ENCODE data around the gene LAS1L.
"Not testable (repeated sequence)": the region's sequence is repeated elsewhere in the genome, so short reads cannot be mapped to it uniquely, and the experiment has no call there.

LAS1L gene

GRCh38 chrX:65488495-65488894, 46.1 kb downstream of the LAS1L start:
- Histone ChIP-seq H3K27me3 (ENCODE audit: control insufficient read depth, low read length) (no peaks in the 10 kb centered on the region), H3F3A (ENCODE audit: control insufficient read depth, insufficient read depth) (no peaks in the 10 kb centered on the region), H3K9me3 (ENCODE audit: control insufficient read depth, insufficient read depth, low read length) (no peaks in the 10 kb centered on the region), H4K20me1 (ENCODE audit: control insufficient read depth, insufficient read depth, low read depth, low read length) (no peaks in the 10 kb centered on the region), H3K27ac (ENCODE audit: low read depth, low read length) (no peak overlapping the region), H3K4me2 (ENCODE audit: low read length) (no peak overlapping the region), H3K4me3 (ENCODE audit: low read length) (no peak overlapping the region), H3K36me3 (ENCODE audit: control insufficient read depth, low read length) (no peaks in the 10 kb centered on the region), H3K79me2 (ENCODE audit: control insufficient read depth, low read length) (no peaks in the 10 kb centered on the region), H3K9me2 (replicated peaks; ENCODE audit: control insufficient read depth, low read length) (no peaks in the 10 kb centered on the region), H3K4me1 (ENCODE audit: control insufficient read depth, low read length) (no peaks in the 10 kb centered on the region)
- TF ChIP-seq EZH2phosphoT487 (IDR thresholded peaks at IDR 0.05; ENCODE audit: borderline replicate concordance, low read length) (no peak), CTCF (IDR thresholded peaks at IDR 0.05; ENCODE audit: low read depth, low read length, poor library complexity, severe bottlenecking) (no peak)

GRCh38 chrX:65480960-65481359, 53.6 kb downstream of the LAS1L start:
- no peak overlapping the region for H3K27ac ChIP-seq (ENCODE audit: low read depth, low read length)
- no peaks in the 10 kb centered on the region for H3K79me2 ChIP-seq (ENCODE audit: control insufficient read depth, low read length)
- H3K9me2 ChIP-seq (replicated peaks; ENCODE audit: control insufficient read depth, low read length): no peaks in the 10 kb centered on the region
- H3K9me3 ChIP-seq (ENCODE audit: control insufficient read depth, insufficient read depth, low read length): no peaks in the 10 kb centered on the region
- H3K4me3 ChIP-seq (ENCODE audit: low read length): no peak overlapping the region
- TF ChIP-seq EZH2phosphoT487 (IDR thresholded peaks at IDR 0.05; ENCODE audit: borderline replicate concordance, low read length) (no peak), CTCF (IDR thresholded peaks at IDR 0.05; ENCODE audit: low read depth, low read length, poor library complexity, severe bottlenecking) (no peak)
- no peaks in the 10 kb centered on the region for H3K36me3 ChIP-seq (ENCODE audit: control insufficient read depth, low read length)
- no peaks in the 10 kb centered on the region for H3K4me1 ChIP-seq (ENCODE audit: control insufficient read depth, low read length)
- no peaks in the 10 kb centered on the region for H4K20me1 ChIP-seq (ENCODE audit: control insufficient read depth, insufficient read depth, low read depth, low read length)
- no peaks in the 10 kb centered on the region for H3K27me3 ChIP-seq (ENCODE audit: control insufficient read depth, low read length)
- no peaks in the 10 kb centered on the region for H3F3A ChIP-seq (ENCODE audit: control insufficient read depth, insufficient read depth)
- no peak overlapping the region for H3K4me2 ChIP-seq (ENCODE audit: low read length)

- H3K27ac ChIP-seq (ENCODE audit: low read depth, low read length); H3K4me3 ChIP-seq (ENCODE audit: low read length); H3F3A ChIP-seq (ENCODE audit: control insufficient read depth, insufficient read depth); H3K9me2 ChIP-seq (replicated peaks; ENCODE audit: control insufficient read depth, low read length); H3K9me3 ChIP-seq (ENCODE audit: control insufficient read depth, insufficient read depth, low read length); H3K4me2 ChIP-seq (ENCODE audit: low read length); H3K79me2 ChIP-seq (ENCODE audit: control insufficient read depth, low read length); H4K20me1 ChIP-seq (ENCODE audit: control insufficient read depth, insufficient read depth, low read depth, low read length); H3K36me3 ChIP-seq (ENCODE audit: control insufficient read depth, low read length); H3K27me3 ChIP-seq (ENCODE audit: control insufficient read depth, low read length); H3K4me1 ChIP-seq (ENCODE audit: control insufficient read depth, low read length): not testable (repeated sequence)
Measured at GRCh38 chrX:65479102-65479501, 55.5 kb downstream of the LAS1L start.

GRCh38 chrX:65476564-65476963, 58.0 kb downstream of the LAS1L start:
- Histone ChIP-seq H3K27me3 (ENCODE audit: control insufficient read depth, low read length) (no peaks in the 10 kb centered on the region), H3K4me1 (ENCODE audit: control insufficient read depth, low read length) (no peaks in the 10 kb centered on the region), H3K4me3 (ENCODE audit: low read length) (no peak overlapping the region), H3F3A (ENCODE audit: control insufficient read depth, insufficient read depth) (no peaks in the 10 kb centered on the region), H3K27ac (ENCODE audit: low read depth, low read length) (no peak overlapping the region), H3K4me2 (ENCODE audit: low read length) (no peak overlapping the region), H3K9me3 (ENCODE audit: control insufficient read depth, insufficient read depth, low read length) (no peaks in the 10 kb centered on the region), H4K20me1 (ENCODE audit: control insufficient read depth, insufficient read depth, low read depth, low read length) (no peaks in the 10 kb centered on the region), H3K79me2 (ENCODE audit: control insufficient read depth, low read length) (no peaks in the 10 kb centered on the region), H3K36me3 (ENCODE audit: control insufficient read depth, low read length) (no peaks in the 10 kb centered on the region), H3K9me2 (replicated peaks; ENCODE audit: control insufficient read depth, low read length) (no peaks in the 10 kb centered on the region)
- TF ChIP-seq EZH2phosphoT487 (IDR thresholded peaks at IDR 0.05; ENCODE audit: borderline replicate concordance, low read length) (no peak), CTCF (IDR thresholded peaks at IDR 0.05; ENCODE audit: low read depth, low read length, poor library complexity, severe bottlenecking) (no peak)
